ENCODE data around the gene KRTAP1-3. TPM values are rescaled to one million over a fixed set of nuclear protein-coding genes. Genes with fewer than 3 reads are reported as not detected.
A peak's percentile ranks its signal among the peaks of the same experiment; 100 is the strongest.

Gene KRTAP1-3
- total and polyA plus RNA-seq, 2 experiments from 2014 or later: not detected

DNA sequence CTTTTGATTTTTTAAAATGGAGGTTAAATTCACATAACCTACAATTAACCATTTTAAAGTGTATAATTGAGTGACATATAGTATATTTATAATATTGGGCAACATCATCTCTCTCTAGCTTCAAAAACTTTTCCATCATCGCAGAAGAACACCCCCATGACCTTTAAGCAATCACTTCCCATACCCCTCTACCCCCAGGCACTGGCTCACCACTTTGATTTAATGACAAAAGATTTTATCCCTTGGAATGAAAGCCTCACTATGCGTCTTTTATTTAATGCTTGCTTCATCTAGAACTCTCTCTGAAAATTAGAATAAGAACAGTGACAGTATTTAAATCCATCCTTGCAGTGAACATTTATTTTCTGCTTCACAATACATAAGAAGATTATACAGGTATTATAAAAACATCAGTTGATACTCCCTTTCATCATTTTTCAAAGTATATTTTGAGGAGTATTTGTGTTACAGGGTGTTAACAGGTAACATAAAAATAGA is 3.2 kb upstream of the KRTAP1-3 start:
- Histone ChIP-seq H4K20me1 (ENCODE audit: insufficient read depth) (no peaks in the 10 kb centered on the region), H3K27me3 (replicated peaks; ENCODE audit: insufficient read depth) (no peaks in the 10 kb centered on the region), H3K9me2 (ENCODE audit: insufficient read depth) (no peaks in the 10 kb centered on the region), H3K4me1 (ENCODE audit: insufficient read depth) (peaks cover 34% of the 10 kb centered on the region), H3F3A (ENCODE audit: insufficient read depth) (peaks cover 5% of the 10 kb centered on the region; the same call in 1 of the 2 replicates), H3K79me2 (ENCODE audit: insufficient read depth) (no peaks in the 10 kb centered on the region), H3K27ac (no peak overlapping the region), H3K9ac (no peak overlapping the region), H3K9me3 (ENCODE audit: low read depth) (no peaks in the 10 kb centered on the region), H3K36me3 (ENCODE audit: low read depth) (no peaks in the 10 kb centered on the region), H3K4me2 (ENCODE audit: unreplicated experiment) (no peak overlapping the region), H3K4me3 (no peak overlapping the region), H2AFZ (no peak overlapping the region)
- TF ChIP-seq EZH2phosphoT487 (IDR thresholded peaks at IDR 0.05; ENCODE audit: insufficient read depth, low read depth) (no peak), EZH2 (IDR thresholded peaks at IDR 0.05; ENCODE audit: insufficient read depth, poor library complexity, severe bottlenecking) (no peak)
- WGBS, 2 experiments (ENCODE audit: low coverage in 1 of 2, low lambda C conversion rate in 2 of 2, missing lambda C conversion rate in 2 of 2): 95 to 97% methylated on average over 2 of the region's 2 CpGs
- no peak for DNase-seq
- in situ Hi-C loops (cut with MboI): no loop called here

- Histone ChIP-seq H3K4me2 (ENCODE audit: unreplicated experiment) (no peak within 1 kb of the TSS), H3K9ac (no peak within 1 kb of the TSS)
Observed at GRCh38 chr17:41029633-41030245, 4.9 kb downstream of the KRTAP1-3 start, which contains the start of gene KRTAP1-4. KRTAP1-4 (minus strand) TSS chr17:41030195; CDS start chr17:41030078, 117 bp downstream.

GRCh38 chr17:41026715-41027471 is 7.8 kb downstream of the KRTAP1-3 start, which contains the start of gene KRTAP1-5:
KRTAP1-5 (minus strand) TSS chr17:41027208; CDS start chr17:41027155, 53 bp downstream.
- Histone ChIP-seq H3K4me3 (peak within 1 kb of the TSS; percentile 21; the same call in 1 of the 2 replicates), H2AFZ (no peak within 1 kb of the TSS), H3K4me1 (ENCODE audit: insufficient read depth) (peaks cover 23% of the 10 kb centered on the region), H3K36me3 (ENCODE audit: low read depth) (no peaks in the 10 kb centered on the region), H3K27me3 (replicated peaks; ENCODE audit: insufficient read depth) (no peaks in the 10 kb centered on the region), H3K27ac (peak within 1 kb of the TSS; percentile 62), H3F3A (ENCODE audit: insufficient read depth) (peaks cover 24% of the 10 kb centered on the region), H4K20me1 (ENCODE audit: insufficient read depth) (no peaks in the 10 kb centered on the region), H3K79me2 (ENCODE audit: insufficient read depth) (no peaks in the 10 kb centered on the region), H3K9me3 (ENCODE audit: low read depth) (no peaks in the 10 kb centered on the region), H3K4me2 (ENCODE audit: unreplicated experiment) (peak within 1 kb of the TSS; percentile 43), H3K9ac (0 out of 2 replicates have a peak within 1 kb of the TSS, but pooled peaks have one; percentile 30), H3K9me2 (ENCODE audit: insufficient read depth) (no peaks in the 10 kb centered on the region)
- DNase-seq: peak; percentile 82
- in situ Hi-C loops (cut with MboI): no loop called here
- 47 to 49% methylated on average over 8 to 9 of the region's 9 CpGs for WGBS, 2 experiments (ENCODE audit: low coverage in 1 of 2, low lambda C conversion rate in 2 of 2, missing lambda C conversion rate in 2 of 2)
- TF ChIP-seq EZH2 (IDR thresholded peaks at IDR 0.05; ENCODE audit: insufficient read depth, poor library complexity, severe bottlenecking) (no peak), EZH2phosphoT487 (IDR thresholded peaks at IDR 0.05; ENCODE audit: insufficient read depth, low read depth) (no peak)

More at GRCh38 chr17:41029633-41030245, 4.9 kb downstream of the KRTAP1-3 start, which contains the start of gene KRTAP1-4:
- H3K36me3 ChIP-seq (ENCODE audit: low read depth): no peaks in the 10 kb centered on the region
- H3K27ac ChIP-seq: no peak within 1 kb of the TSS
- in situ Hi-C loops (cut with MboI): no loop called here
- no peaks in the 10 kb centered on the region for H4K20me1 ChIP-seq (ENCODE audit: insufficient read depth)
- H3K4me3 ChIP-seq: no peak within 1 kb of the TSS
- no peaks in the 10 kb centered on the region for H3K79me2 ChIP-seq (ENCODE audit: insufficient read depth)
- peaks cover 24% of the 10 kb centered on the region for H3F3A ChIP-seq (ENCODE audit: insufficient read depth)
- no peak for DNase-seq
- no peaks in the 10 kb centered on the region for H3K9me2 ChIP-seq (ENCODE audit: insufficient read depth)
- 82% methylated on average over 12 of the region's 12 CpGs for WGBS, 2 experiments (ENCODE audit: low coverage in 1 of 2, low lambda C conversion rate in 2 of 2, missing lambda C conversion rate in 2 of 2)
- no peaks in the 10 kb centered on the region for H3K9me3 ChIP-seq (ENCODE audit: low read depth)
- no peak within 1 kb of the TSS for H2AFZ ChIP-seq
- H3K4me1 ChIP-seq (ENCODE audit: insufficient read depth): peaks cover 23% of the 10 kb centered on the region
- TF ChIP-seq EZH2 (IDR thresholded peaks at IDR 0.05; ENCODE audit: insufficient read depth, poor library complexity, severe bottlenecking) (no peak), EZH2phosphoT487 (IDR thresholded peaks at IDR 0.05; ENCODE audit: insufficient read depth, low read depth) (no peak)
- no peaks in the 10 kb centered on the region for H3K27me3 ChIP-seq (replicated peaks; ENCODE audit: insufficient read depth)

- Histone ChIP-seq H3K9me2 (ENCODE audit: insufficient read depth) (no peaks in the 10 kb centered on the region), H3K27me3 (replicated peaks; ENCODE audit: insufficient read depth) (no peaks in the 10 kb centered on the region), H3K9ac (no peak overlapping the region), H3K4me1 (ENCODE audit: insufficient read depth) (peaks cover 23% of the 10 kb centered on the region), H3K79me2 (ENCODE audit: insufficient read depth) (no peaks in the 10 kb centered on the region), H2AFZ (no peak overlapping the region), H3K36me3 (ENCODE audit: low read depth) (no peaks in the 10 kb centered on the region), H3K4me2 (ENCODE audit: unreplicated experiment) (no peak overlapping the region), H4K20me1 (ENCODE audit: insufficient read depth) (no peaks in the 10 kb centered on the region), H3K4me3 (no peak overlapping the region), H3K27ac (no peak overlapping the region), H3F3A (ENCODE audit: insufficient read depth) (peaks cover 24% of the 10 kb centered on the region), H3K9me3 (ENCODE audit: low read depth) (no peaks in the 10 kb centered on the region)
- in situ Hi-C loops (cut with MboI): no loop called here
- WGBS, 2 experiments (ENCODE audit: low coverage in 1 of 2, low lambda C conversion rate in 2 of 2, missing lambda C conversion rate in 2 of 2): 69 to 85% methylated on average over 3 of the region's 3 CpGs
- TF ChIP-seq EZH2 (IDR thresholded peaks at IDR 0.05; ENCODE audit: insufficient read depth, poor library complexity, severe bottlenecking) (no peak), EZH2phosphoT487 (IDR thresholded peaks at IDR 0.05; ENCODE audit: insufficient read depth, low read depth) (no peak)
- no peak for DNase-seq
Observed at GRCh38 chr17:41024697-41025096, 10.0 kb downstream of the KRTAP1-3 start.
